ENCODE data around the gene TNNC2. TPM values are rescaled to one million over a fixed set of nuclear protein-coding genes. Genes with fewer than 3 reads are reported as not detected.

TNNC2 gene
- total and polyA plus RNA-seq, 2 donors (not counting 1 experiment from before 2014, with no cell fraction given), result 0.33 TPM; not detected in 1

GRCh38 chr20:45817376-45818194, 9.5 kb downstream of the TNNC2 start:
- Histone ChIP-seq H3K4me3 (ENCODE audit: control extremely low read depth in 1 of 5, extremely low read depth in 1 of 5, insufficient read depth in 1 of 5, low read depth in 2 of 5, low read length in 4 of 5) (no peak overlapping the region), H3K27ac (ENCODE audit: low read length in 2 of 2) (no peak overlapping the region), H3K9ac (ENCODE audit: low read length) (no peak overlapping the region), H3K4me1 (ENCODE audit: control insufficient read depth in 2 of 2, insufficient read depth in 2 of 2, low read length in 2 of 2) (peaks cover 8 to 10% of the 10 kb centered on the region in 2 donors), H3K79me2 (ENCODE audit: control insufficient read depth, insufficient read depth, low read length) (peaks cover 6% of the 10 kb centered on the region), H3K27me3 (replicated peaks in 1 of 4; ENCODE audit: control extremely low read depth in 1 of 4, control insufficient read depth in 3 of 4, insufficient read depth in 4 of 4, low read length in 3 of 4) (peaks cover 0 to 10% (median 4%) of the 10 kb centered on the region in 4 experiments), H3K4me2 (replicated peaks; ENCODE audit: low read depth, low read length, poor library complexity, severe bottlenecking) (no peak overlapping the region), H3K9me3 (ENCODE audit: control extremely low read depth in 1 of 3, control insufficient read depth in 2 of 3, insufficient read depth in 1 of 3, low read length in 2 of 3) (no peaks in the 10 kb centered on the region), H2AFZ (ENCODE audit: insufficient read depth, low read depth, low read length, poor library complexity, severe bottlenecking) (no peak overlapping the region), H3K36me3 (replicated peaks in 1 of 2; ENCODE audit: control extremely low read depth in 1 of 2, control insufficient read depth in 1 of 2, extremely low read depth in 1 of 2, insufficient read depth in 2 of 2, low read length in 1 of 2) (no peaks in the 10 kb centered on the region), H4K20me1 (ENCODE audit: control insufficient read depth, insufficient read depth, low read length, poor library complexity, severe bottlenecking) (no peaks in the 10 kb centered on the region)
- Mint-ChIP-seq H3K4me1 (peaks cover 14% of the 10 kb centered on the region), H3K9me3 (ENCODE audit: insufficient read depth) (no peaks in the 10 kb centered on the region), H3K27ac (no peak overlapping the region), H3K4me3 (no peak overlapping the region), H3K27me3 (peaks cover 10% of the 10 kb centered on the region)
- 79% methylated on average over 7 of the region's 9 CpGs for WGBS (ENCODE audit: insufficient coverage)
- POLR2A ChIA-PET, result no interaction called here
- DNase-seq, result no peak
- CTCF ChIA-PET, result interaction anchor here (0.6 kb wide), 1 partner anchor 319 kb away, joined by 3 read pairs; no protein-coding TSS in a partner anchor
- TF ChIP-seq EZH2 (IDR thresholded peaks at IDR 0.05; ENCODE audit: borderline replicate concordance, insufficient read depth, low read depth, low read length, poor library complexity, severe bottlenecking) (no peak), CTCF (IDR thresholded peaks at IDR 0.05) (no peak)
- intact Hi-C loops (cut with micrococcal nuclease), result no loop called here
- ATAC-seq (ENCODE audit: low read depth), result no peak

GRCh38 chr20:45816951-45817350, 10.2 kb downstream of the TNNC2 start:
- intact Hi-C loops (cut with micrococcal nuclease), result no loop called here
- Mint-ChIP-seq H3K9me3 (ENCODE audit: insufficient read depth) (no peaks in the 10 kb centered on the region), H3K27me3 (peaks cover 4% of the 10 kb centered on the region), H3K4me3 (no peak overlapping the region), H3K27ac (no peak overlapping the region), H3K4me1 (peaks cover 15% of the 10 kb centered on the region)
- H3K27ac ChIP-seq (ENCODE audit: low read length in 2 of 2), result no peak overlapping the region
- no peak overlapping the region for H2AFZ ChIP-seq (ENCODE audit: insufficient read depth, low read depth, low read length, poor library complexity, severe bottlenecking)
- H4K20me1 ChIP-seq (ENCODE audit: control insufficient read depth, insufficient read depth, low read length, poor library complexity, severe bottlenecking), result no peaks in the 10 kb centered on the region
- H3K4me2 ChIP-seq (replicated peaks; ENCODE audit: low read depth, low read length, poor library complexity, severe bottlenecking), result no peak overlapping the region
- no peak for TF ChIP-seq EZH2 (IDR thresholded peaks at IDR 0.05; ENCODE audit: borderline replicate concordance, insufficient read depth, low read depth, low read length, poor library complexity, severe bottlenecking)
- no peak for TF ChIP-seq CTCF (IDR thresholded peaks at IDR 0.05)
- peaks cover 7 to 12% of the 10 kb centered on the region in 2 donors for H3K4me1 ChIP-seq (ENCODE audit: control insufficient read depth in 2 of 2, insufficient read depth in 2 of 2, low read length in 2 of 2)
- ChIA-PET POLR2A (no interaction called here), CTCF (interaction anchor here (1.4 kb wide), 1 partner anchor 18 kb away, joined by 4 read pairs; no protein-coding TSS in a partner anchor)
- H3K9ac ChIP-seq (ENCODE audit: low read length), result no peak overlapping the region
- no peaks in the 10 kb centered on the region for H3K36me3 ChIP-seq (replicated peaks in 1 of 2; ENCODE audit: control extremely low read depth in 1 of 2, control insufficient read depth in 1 of 2, extremely low read depth in 1 of 2, insufficient read depth in 2 of 2, low read length in 1 of 2)
- no peak overlapping the region for H3K4me3 ChIP-seq (ENCODE audit: control extremely low read depth in 1 of 5, extremely low read depth in 1 of 5, insufficient read depth in 1 of 5, low read depth in 2 of 5, low read length in 4 of 5)
- WGBS (ENCODE audit: insufficient coverage), result no CpG with 5 or more reads among the region's 3 CpGs
- peaks cover 9% of the 10 kb centered on the region for H3K79me2 ChIP-seq (ENCODE audit: control insufficient read depth, insufficient read depth, low read length)
- ATAC-seq (ENCODE audit: low read depth) (no peak), DNase-seq (no peak)
- peaks cover 0 to 4% (median 1%) of the 10 kb centered on the region in 4 experiments for H3K27me3 ChIP-seq (replicated peaks in 1 of 4; ENCODE audit: control extremely low read depth in 1 of 4, control insufficient read depth in 3 of 4, insufficient read depth in 4 of 4, low read length in 3 of 4)
- no peaks in the 10 kb centered on the region for H3K9me3 ChIP-seq (ENCODE audit: control extremely low read depth in 1 of 3, control insufficient read depth in 2 of 3, insufficient read depth in 1 of 3, low read length in 2 of 3)

Measured in B cell (primary cell).